ENCODE data around the gene SENP3. TPM values are rescaled to one million over a fixed set of nuclear protein-coding genes. Genes with fewer than 3 reads are reported as not detected.

SENP3 gene
- total RNA-seq, 1 donor from 2014 or later: 87.0 TPM

GRCh38 chr17:7523033-7523432 is 38.7 kb upstream of the SENP3 start:
- Histone ChIP-seq H3K4me3 (no peak overlapping the region), H3K36me3 (no peaks in the 10 kb centered on the region), H3K27me3 (ENCODE audit: low read depth) (no peaks in the 10 kb centered on the region), H3K27ac (no peak overlapping the region), H3K4me1 (no peaks in the 10 kb centered on the region), H3K9me3 (no peaks in the 10 kb centered on the region)
- intact Hi-C loops (cut with DNase I): no loop called here
- TF ChIP-seq, protein P1, sequence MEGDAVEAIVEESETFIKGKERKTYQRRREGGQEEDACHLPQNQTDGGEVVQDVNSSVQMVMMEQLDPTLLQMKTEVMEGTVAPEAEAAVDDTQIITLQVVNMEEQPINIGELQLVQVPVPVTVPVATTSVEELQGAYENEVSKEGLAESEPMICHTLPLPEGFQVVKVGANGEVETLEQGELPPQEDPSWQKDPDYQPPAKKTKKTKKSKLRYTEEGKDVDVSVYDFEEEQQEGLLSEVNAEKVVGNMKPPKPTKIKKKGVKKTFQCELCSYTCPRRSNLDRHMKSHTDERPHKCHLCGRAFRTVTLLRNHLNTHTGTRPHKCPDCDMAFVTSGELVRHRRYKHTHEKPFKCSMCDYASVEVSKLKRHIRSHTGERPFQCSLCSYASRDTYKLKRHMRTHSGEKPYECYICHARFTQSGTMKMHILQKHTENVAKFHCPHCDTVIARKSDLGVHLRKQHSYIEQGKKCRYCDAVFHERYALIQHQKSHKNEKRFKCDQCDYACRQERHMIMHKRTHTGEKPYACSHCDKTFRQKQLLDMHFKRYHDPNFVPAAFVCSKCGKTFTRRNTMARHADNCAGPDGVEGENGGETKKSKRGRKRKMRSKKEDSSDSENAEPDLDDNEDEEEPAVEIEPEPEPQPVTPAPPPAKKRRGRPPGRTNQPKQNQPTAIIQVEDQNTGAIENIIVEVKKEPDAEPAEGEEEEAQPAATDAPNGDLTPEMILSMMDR (IDR thresholded peaks at IDR 0.05): peak; percentile 53
- DNase-seq: peak; percentile 54
- peak; percentile 66 to 73 for ATAC-seq

DNA sequence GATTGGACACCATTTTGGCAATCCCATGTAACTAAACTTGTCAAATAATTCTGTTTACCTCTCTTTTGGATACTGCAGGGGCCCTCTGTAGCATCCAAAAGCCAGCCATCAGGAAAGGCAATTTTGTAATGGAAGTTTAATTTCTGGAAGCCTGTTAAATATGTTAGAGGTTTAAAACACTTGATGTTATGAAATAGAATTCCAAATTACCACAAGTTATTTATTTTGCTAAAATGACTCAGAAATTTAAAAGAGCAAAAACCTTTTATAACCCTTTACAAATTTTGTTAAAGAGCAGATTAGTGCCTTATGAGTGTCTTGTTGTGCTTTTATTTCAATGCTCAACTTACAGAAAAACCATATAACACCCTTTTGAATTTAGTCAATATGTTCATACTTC is 32.9 kb upstream of the SENP3 start:
- Histone ChIP-seq H3K36me3 (no peaks in the 10 kb centered on the region), H3K4me3 (no peak overlapping the region), H3K27ac (no peak overlapping the region), H3K27me3 (ENCODE audit: low read depth) (no peaks in the 10 kb centered on the region), H3K4me1 (no peaks in the 10 kb centered on the region), H3K9me3 (peaks cover 17% of the 10 kb centered on the region)
- TF ChIP-seq, protein P1 (IDR thresholded peaks at IDR 0.05): no peak
- ATAC-seq: no peak
- no peak for DNase-seq
- intact Hi-C loops (cut with DNase I): no loop called here

GRCh38 chr17:7530023-7530900 is 31.5 kb upstream of the SENP3 start:
- no peak overlapping the region for H3K4me3 ChIP-seq
- peaks cover 17% of the 10 kb centered on the region for H3K9me3 ChIP-seq
- H3K27ac ChIP-seq: no peak overlapping the region
- ATAC-seq (no peak), DNase-seq (no peak)
- H3K27me3 ChIP-seq (ENCODE audit: low read depth): no peaks in the 10 kb centered on the region
- H3K4me1 ChIP-seq: no peaks in the 10 kb centered on the region
- intact Hi-C loops (cut with DNase I): no loop called here
- no peaks in the 10 kb centered on the region for H3K36me3 ChIP-seq
- TF ChIP-seq, protein P1 (IDR thresholded peaks at IDR 0.05): no peak

DNA sequence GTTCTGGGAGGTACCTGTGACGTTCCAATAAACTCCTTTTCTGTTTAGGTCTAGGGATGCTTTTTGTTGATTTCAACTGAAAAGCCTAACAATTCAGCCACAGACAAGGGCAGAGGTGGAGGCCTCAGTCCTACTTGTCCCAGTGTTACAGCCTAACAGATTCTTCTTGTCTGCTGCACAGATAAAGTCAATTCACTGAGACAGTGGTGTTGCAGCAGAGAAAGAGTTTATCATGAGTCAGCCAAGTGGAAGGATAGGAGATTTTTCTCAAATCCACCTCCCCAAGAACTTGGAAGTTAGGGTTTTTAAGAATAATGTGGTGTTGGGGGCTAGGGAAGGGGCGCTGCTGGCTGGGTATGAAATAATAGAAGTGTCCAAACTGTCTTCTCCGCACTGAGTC is 23.7 kb upstream of the SENP3 start:
- intact Hi-C loops (cut with DNase I): no loop called here
- H3K27me3 ChIP-seq (ENCODE audit: low read depth): no peaks in the 10 kb centered on the region
- TF ChIP-seq, protein P1 (IDR thresholded peaks at IDR 0.05): no peak
- no peaks in the 10 kb centered on the region for H3K4me1 ChIP-seq
- H3K27ac ChIP-seq: no peak overlapping the region
- H3K36me3 ChIP-seq: no peaks in the 10 kb centered on the region
- no peak for ATAC-seq
- DNase-seq: no peak
- no peak overlapping the region for H3K4me3 ChIP-seq
- peaks cover 4% of the 10 kb centered on the region for H3K9me3 ChIP-seq

DNA sequence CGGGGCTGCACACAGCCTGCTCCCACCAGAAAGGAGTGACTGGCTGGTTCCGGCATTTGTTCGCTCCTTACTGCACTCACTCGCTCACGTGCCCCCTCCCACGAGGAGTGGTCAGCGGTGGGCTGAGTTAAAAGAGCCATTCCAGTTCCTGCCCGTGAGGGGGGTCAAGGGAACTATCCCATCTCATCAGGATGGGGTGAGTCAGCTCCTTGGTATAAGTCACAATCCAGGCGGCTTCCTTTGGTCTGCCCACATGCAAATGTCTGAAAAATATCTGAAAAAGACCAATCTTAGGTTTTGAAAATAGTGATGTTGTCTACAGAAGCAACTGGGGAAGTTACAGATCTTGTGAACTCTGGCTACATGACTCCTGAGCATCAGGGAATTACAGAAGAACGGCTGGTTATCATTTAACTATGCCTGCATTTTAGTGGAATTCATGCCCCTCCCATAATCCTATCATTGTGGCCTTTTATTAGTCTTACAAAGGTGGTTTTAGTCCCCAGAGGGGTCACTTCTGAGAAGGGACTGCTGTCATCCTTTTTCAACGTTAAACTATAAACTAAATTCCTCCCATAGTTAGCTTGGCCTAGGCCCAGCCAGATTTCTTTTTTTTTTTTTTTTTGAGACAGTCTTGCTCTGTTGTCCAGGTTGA is 22.7 kb upstream of the SENP3 start:
- intact Hi-C loops (cut with DNase I): no loop called here
- Histone ChIP-seq H3K27me3 (ENCODE audit: low read depth) (no peaks in the 10 kb centered on the region), H3K4me3 (no peak overlapping the region), H3K36me3 (no peaks in the 10 kb centered on the region), H3K9me3 (peaks cover 4% of the 10 kb centered on the region), H3K27ac (no peak overlapping the region), H3K4me1 (no peaks in the 10 kb centered on the region)
- ATAC-seq (no peak), DNase-seq (no peak)
- TF ChIP-seq, protein P1 (IDR thresholded peaks at IDR 0.05): no peak

Data from lower lobe of right lung (tissue), 2 donors.